Activated CD8-positive, alpha-beta memory T cell treated with anti-CD3 and anti-CD28 coated beads for 48 hours (primary cell): ENCODE measurements around the gene ATP9A.
"Not testable (repeated sequence)": the region's sequence is repeated elsewhere in the genome, so short reads cannot be mapped to it uniquely, and the experiment has no call there.

ENCODE experiments used
- DNase-seq, 3 experiments: peaks; one replicate each; pipeline ENCODE4 v3.0.0-alpha.2; 2020; ENCODE audit warnings: low read depth in 2 of 3, low spot score in 2 of 3

The ATP9A gene

DNA sequence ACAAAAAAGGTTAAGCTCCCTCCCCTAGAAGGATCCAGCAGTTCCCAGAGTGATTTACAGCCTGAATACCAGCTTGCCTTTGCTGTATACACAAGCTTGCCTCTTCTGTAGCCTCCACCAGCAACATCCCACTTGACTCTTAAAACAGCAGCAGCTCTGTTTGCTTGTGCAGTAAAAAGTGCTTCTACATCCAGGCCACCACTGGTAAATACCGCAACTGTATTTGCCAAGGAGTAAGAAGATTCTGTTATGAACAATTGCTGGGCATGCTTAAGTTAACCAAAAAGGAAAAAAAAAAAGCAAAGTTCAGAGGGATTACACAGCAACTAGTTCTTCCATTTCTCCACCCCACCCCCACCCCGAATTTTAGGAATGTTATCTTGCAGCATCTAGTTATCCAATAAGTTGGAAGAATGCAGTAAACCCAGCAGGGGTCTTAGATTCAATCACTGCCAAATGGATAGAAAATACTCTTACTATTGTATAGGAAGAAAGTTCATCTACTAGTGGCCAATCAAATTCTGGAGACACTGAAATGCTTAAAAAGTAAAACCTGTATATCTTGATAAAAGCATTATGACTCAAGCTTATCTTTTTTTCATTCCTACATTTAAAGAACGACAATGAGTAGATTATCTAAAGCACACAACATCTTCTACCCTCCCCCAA lies 29.3 kb upstream of the ATP9A start:
- no peak for DNase-seq

- no peak for DNase-seq
These were observed 28.1 kb upstream of the ATP9A start for GRCh38 chr20:51796340-51796739.

- no peak for DNase-seq
These were observed 24.8 kb upstream of the ATP9A start for GRCh38 chr20:51792960-51793359.

- DNase-seq: no peak
These were observed 23.4 kb upstream of the ATP9A start for GRCh38 chr20:51791626-51792025.

GRCh38 chr20:51790256-51790655 lies 22.1 kb upstream of the ATP9A start:
- DNase-seq: no peak

DNA sequence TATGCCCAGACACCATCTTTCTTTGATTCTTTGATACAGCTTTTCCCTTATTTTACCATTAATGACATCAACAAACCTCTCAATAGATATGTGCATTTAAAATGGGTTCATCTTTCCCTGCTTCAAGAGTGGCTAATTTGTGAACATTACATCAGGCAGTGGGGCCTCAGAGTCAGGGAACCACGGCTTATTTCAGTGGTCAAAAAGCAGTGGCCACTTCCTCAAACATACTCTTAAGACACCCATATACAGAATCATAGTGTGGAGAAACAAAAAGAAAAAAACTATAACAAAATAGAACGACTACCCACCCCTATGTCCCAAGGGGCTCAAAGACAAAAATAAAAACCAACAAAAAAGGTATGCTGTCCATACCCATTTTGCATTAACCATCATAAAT lies 21.2 kb upstream of the ATP9A start:
- no peak for DNase-seq

DNA sequence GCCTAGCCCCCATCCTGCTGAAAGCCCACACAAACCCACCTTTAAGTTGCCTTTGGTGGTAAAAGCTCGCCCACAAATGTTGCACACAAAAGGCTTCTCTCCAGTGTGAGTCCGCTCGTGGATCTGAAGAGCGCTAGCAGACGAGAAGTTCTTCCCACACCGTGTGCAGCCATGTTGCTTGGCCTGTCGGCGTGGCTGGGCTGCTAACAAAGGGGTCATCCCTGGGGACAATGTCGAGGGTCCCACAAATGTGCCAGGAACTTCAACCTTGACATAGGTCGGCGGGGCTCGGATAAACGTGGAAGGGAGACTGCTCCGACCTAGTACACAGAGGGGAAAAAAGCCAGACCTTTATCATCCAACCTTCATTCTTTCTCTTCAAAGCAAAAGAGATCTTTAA lies 20.6 kb upstream of the ATP9A start:
- no peak for DNase-seq

GRCh38 chr20:51784299-51784698 lies 16.1 kb upstream of the ATP9A start:
- no peak for DNase-seq

DNA sequence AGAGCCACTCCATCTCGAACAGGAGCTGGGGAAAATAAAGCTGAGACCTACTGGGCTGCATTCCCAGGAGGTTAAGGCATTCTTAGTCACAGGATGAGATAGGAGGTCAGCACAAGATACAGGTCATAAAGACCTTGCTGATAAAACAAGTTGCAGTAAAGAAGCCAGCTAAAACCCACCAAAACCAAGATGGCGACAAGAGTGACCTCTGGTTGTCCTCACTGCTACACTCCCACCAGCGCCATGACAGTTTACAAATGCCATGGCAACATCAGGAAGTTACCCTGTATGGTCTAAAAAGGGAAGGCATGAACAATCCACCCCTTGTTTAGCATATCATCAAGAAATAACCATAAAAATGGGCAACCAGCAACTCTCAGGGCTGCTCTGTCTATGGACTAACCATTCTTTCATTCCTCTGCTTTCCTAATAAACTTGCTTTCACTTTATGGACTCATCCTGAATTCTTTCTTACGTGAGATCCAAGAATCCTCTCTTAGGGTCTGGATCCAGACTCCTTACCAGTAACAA lies 10.1 kb upstream of the ATP9A start:
- not testable (repeated sequence) for DNase-seq

GRCh38 chr20:51775241-51775640 lies 7.1 kb upstream of the ATP9A start:
- DNase-seq: no peak

GRCh38 chr20:51772236-51772635 lies 4.0 kb upstream of the ATP9A start:
- DNase-seq: no peak

DNA sequence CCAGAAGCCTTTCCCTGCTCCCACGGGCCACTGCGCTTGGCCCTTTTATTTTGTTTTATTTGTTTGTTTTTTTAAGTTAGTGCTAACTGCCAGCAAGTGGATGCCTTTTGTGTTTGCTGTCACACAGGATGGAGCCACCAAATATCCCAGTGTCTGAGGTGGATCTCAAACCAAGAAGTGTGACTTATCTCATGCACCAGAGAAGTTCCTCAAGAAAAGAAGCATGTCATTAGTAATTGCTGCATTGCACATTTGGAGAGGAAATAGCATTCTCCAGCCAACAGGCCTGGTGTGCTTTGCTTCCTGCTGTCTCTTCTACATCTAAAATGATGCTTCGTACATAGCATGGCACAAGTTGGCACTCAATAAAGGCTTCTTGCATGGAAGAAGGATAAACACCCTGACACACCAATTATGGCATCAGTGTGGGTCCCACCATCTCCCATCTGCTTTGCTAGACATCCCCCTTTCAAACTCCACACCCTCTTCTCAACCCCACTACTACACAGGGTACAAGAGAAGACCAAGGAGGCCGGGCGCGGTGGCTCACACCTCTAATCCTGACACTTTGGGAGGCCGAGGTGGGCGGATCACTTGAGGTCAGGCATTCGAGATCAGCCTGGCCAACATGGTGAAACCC lies 1.9 kb upstream of the ATP9A start:
- DNase-seq: no peak

- no peak for DNase-seq
These were observed 748 bp upstream of the ATP9A start for GRCh38 chr20:51768759-51769517.

DNA sequence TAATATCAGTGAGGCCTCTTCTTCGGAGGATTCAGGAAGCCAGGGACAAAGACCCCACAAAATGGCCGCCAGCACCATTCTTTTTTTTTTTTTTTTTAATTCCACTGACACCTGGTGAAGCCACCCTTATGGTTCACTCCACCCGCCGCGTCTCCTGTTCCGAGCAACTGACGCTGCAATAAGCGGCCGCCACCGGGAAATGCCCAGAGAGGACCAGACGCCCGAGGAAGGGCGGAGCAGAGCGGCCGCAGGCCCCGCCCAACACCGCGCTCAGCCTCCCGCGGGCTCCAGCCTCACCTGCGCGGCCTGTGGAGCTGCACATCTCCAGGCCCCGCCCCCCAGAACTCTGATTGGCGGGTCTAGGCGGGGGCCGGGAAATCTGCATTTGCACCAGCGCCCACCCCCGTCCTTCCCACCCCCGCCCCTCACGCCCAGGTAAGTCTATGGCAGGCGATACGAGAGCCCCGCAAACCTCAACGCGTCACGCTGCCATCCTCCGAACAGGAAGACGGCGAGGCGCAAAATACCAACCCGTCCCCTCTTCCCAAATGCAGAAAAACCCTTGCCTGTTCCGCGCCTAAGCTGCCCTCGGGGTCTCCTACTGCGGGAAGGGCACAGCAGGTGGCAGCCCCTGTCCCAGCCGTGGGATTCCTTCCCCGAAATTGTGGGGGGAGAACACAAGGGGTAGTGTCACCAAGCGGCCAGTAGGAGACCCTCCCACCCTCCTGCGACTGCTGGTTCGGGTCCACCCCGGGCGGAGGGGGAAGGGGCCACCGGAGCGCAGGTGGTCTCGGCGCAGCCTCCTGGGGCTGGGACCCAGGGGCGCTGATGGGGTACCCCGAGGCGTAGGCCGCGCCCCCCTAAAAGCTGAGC lies 960 bp downstream of the ATP9A start:
- DNase-seq: peak in 2 of 3 experiments; percentile 12 to 18

DNA sequence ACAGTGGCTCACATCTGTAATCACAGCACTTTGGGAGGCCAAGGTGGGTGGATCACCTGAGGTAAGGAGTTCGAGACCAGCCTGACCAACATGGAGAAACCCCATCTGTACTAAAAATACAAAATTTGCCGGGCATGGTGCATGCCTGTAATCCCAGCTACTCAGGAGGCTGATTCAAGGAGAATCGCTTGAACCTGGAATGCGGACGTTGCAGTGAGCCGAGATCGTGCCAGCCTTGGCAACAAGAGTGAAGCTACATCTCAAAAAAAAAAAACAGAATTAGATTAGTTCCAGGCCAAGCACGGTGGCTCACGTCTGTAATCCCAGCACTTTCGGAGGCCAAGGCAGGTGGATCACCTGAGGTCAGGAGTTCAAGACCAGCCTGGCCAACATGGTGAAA lies 2.8 kb downstream of the ATP9A start:
- not testable (repeated sequence) for DNase-seq

DNA sequence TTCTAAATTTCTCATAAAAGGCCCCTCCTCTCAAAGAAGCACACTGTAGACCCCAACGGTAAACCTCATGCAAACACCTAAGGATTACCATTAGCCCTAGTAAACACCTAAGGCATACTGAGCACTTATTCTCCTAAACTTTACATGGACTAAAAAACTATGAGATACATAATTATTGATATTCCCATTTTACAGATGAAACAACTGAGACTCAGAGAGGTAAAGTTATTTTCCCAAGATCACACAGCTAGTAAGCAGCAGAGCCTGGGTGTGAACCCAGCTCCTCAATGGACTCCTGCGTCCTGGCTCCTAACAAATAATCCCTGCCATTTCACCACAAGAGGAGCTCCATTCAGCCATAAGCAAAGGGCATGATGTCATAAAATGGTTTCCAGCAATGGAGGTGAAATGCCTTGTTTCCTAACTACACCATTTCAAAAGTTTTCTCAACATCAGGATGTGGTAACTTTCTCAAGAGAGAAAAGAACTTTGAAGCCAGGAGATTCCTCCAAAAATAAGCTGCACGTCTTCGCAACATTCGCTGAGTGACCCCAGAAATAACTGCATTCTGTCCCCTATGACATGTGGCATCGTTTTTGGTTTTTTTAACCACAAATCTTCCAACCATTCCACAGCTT lies 4.1 kb downstream of the ATP9A start:
- no peak for DNase-seq

GRCh38 chr20:51760905-51761546 lies 7.2 kb downstream of the ATP9A start:
- no peak for DNase-seq

- DNase-seq: no peak
These were observed 8.2 kb downstream of the ATP9A start for GRCh38 chr20:51759769-51760510.

DNA sequence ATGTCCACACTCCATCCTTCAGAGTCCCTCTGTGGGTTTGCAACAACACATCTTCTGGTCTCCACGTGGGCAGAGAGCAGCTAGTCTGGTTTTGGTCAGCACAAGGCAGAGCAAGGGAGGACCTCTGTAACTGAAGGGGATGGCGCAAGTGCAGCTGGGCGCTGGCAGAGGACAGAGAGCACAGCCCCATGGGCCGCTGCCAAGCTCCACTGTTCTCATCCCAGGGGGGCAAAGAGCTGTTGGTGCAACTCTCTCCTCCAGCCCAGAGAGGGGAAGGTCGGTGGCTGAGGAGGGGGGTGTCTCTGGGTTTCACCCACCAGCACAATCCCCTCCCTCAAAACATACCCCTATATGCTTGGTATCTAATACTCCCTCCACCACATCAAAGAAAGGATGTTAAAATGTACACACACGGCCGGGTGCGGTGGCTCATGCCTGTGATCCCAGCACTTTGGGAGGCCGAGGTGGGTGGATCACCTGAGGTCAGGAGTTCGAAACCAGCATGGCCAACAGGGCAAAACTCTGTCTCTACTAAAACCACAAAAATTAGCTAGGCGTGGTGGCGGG lies 9.1 kb downstream of the ATP9A start:
- no peak for DNase-seq
